ENCODE measurements around the gene CYS1.

The CYS1 gene

GRCh38 chr2:10038716-10039115, 41.5 kb downstream of the CYS1 start:
- Histone ChIP-seq H3K4me1 (ENCODE audit: insufficient read depth, low read length) (no peaks in the 10 kb centered on the region), H3K36me3 (ENCODE audit: insufficient read depth, low read length) (no peaks in the 10 kb centered on the region), H3K79me2 (ENCODE audit: insufficient read depth, low read length) (no peaks in the 10 kb centered on the region), H3K27ac (ENCODE audit: low read length) (no peak overlapping the region), H3K9me3 (ENCODE audit: insufficient read depth, low read length, severe bottlenecking) (no peaks in the 10 kb centered on the region), H3K27me3 (ENCODE audit: insufficient read depth, low read length, poor library complexity) (no peaks in the 10 kb centered on the region), H2AFZ (ENCODE audit: low read depth, low read length) (no peak overlapping the region), H4K20me1 (ENCODE audit: insufficient read depth, low read length) (no peaks in the 10 kb centered on the region), H3K4me2 (ENCODE audit: insufficient read depth, low read length) (no peak overlapping the region), H3K4me3 (ENCODE audit: low read depth in 1 of 2, low read length in 2 of 2) (no peak overlapping the region), H3K9ac (ENCODE audit: low read depth, low read length) (no peak overlapping the region)
- ATAC-seq (ENCODE audit: insufficient read depth, low read depth): no peak
- no peak for TF ChIP-seq EZH2 (IDR thresholded peaks at IDR 0.05; ENCODE audit: borderline replicate concordance, low read depth, low read length, severe bottlenecking)
- no peak for DNase-seq

GRCh38 chr2:10038123-10038522, 42.1 kb downstream of the CYS1 start:
- H3K36me3 ChIP-seq (ENCODE audit: insufficient read depth, low read length): no peaks in the 10 kb centered on the region
- TF ChIP-seq CTCF (IDR thresholded peaks at IDR 0.05; ENCODE audit: borderline replicate concordance, extremely low read depth, low read length, poor library complexity, severe bottlenecking) (no peak), EZH2 (IDR thresholded peaks at IDR 0.05; ENCODE audit: borderline replicate concordance, low read depth, low read length, severe bottlenecking) (no peak)
- H3K9me3 ChIP-seq (ENCODE audit: insufficient read depth, low read length, severe bottlenecking): no peaks in the 10 kb centered on the region
- H2AFZ ChIP-seq (ENCODE audit: low read depth, low read length): no peak overlapping the region
- H3K27ac ChIP-seq (ENCODE audit: low read length): no peak overlapping the region
- no peak for DNase-seq
- no peak overlapping the region for H3K4me2 ChIP-seq (ENCODE audit: insufficient read depth, low read length)
- H3K4me1 ChIP-seq (ENCODE audit: insufficient read depth, low read length): no peaks in the 10 kb centered on the region
- no peak overlapping the region for H3K9ac ChIP-seq (ENCODE audit: low read depth, low read length)
- no peaks in the 10 kb centered on the region for H3K27me3 ChIP-seq (ENCODE audit: insufficient read depth, low read length, poor library complexity)
- H3K79me2 ChIP-seq (ENCODE audit: insufficient read depth, low read length): no peaks in the 10 kb centered on the region
- H3K4me3 ChIP-seq (ENCODE audit: low read depth in 1 of 2, low read length in 2 of 2): no peak overlapping the region
- no peaks in the 10 kb centered on the region for H4K20me1 ChIP-seq (ENCODE audit: insufficient read depth, low read length)
- ATAC-seq (ENCODE audit: insufficient read depth, low read depth): no peak

GRCh38 chr2:10036095-10036884, 43.9 kb downstream of the CYS1 start:
- no peak overlapping the region for H3K4me3 ChIP-seq (ENCODE audit: low read depth in 1 of 2, low read length in 2 of 2)
- no peaks in the 10 kb centered on the region for H3K9me3 ChIP-seq (ENCODE audit: insufficient read depth, low read length, severe bottlenecking)
- no peaks in the 10 kb centered on the region for H3K79me2 ChIP-seq (ENCODE audit: insufficient read depth, low read length)
- H3K4me2 ChIP-seq (ENCODE audit: insufficient read depth, low read length): no peak overlapping the region
- H3K27me3 ChIP-seq (ENCODE audit: insufficient read depth, low read length, poor library complexity): no peaks in the 10 kb centered on the region
- no peaks in the 10 kb centered on the region for H3K36me3 ChIP-seq (ENCODE audit: insufficient read depth, low read length)
- H2AFZ ChIP-seq (ENCODE audit: low read depth, low read length): no peak overlapping the region
- no peak overlapping the region for H3K9ac ChIP-seq (ENCODE audit: low read depth, low read length)
- no peaks in the 10 kb centered on the region for H4K20me1 ChIP-seq (ENCODE audit: insufficient read depth, low read length)
- TF ChIP-seq CTCF (IDR thresholded peaks at IDR 0.05; ENCODE audit: borderline replicate concordance, extremely low read depth, low read length, poor library complexity, severe bottlenecking) (peak; percentile 41), EZH2 (IDR thresholded peaks at IDR 0.05; ENCODE audit: borderline replicate concordance, low read depth, low read length, severe bottlenecking) (no peak)
- H3K4me1 ChIP-seq (ENCODE audit: insufficient read depth, low read length): no peaks in the 10 kb centered on the region
- H3K27ac ChIP-seq (ENCODE audit: low read length): no peak overlapping the region
- DNase-seq: peak; percentile 16
- peak; percentile 67 for ATAC-seq (ENCODE audit: insufficient read depth, low read depth)

- Histone ChIP-seq H3K4me3 (ENCODE audit: low read depth in 1 of 2, low read length in 2 of 2) (no peak overlapping the region), H3K27ac (ENCODE audit: low read length) (no peak overlapping the region), H3K36me3 (ENCODE audit: insufficient read depth, low read length) (no peaks in the 10 kb centered on the region), H4K20me1 (ENCODE audit: insufficient read depth, low read length) (no peaks in the 10 kb centered on the region), H3K27me3 (ENCODE audit: insufficient read depth, low read length, poor library complexity) (no peaks in the 10 kb centered on the region), H3K9me3 (ENCODE audit: insufficient read depth, low read length, severe bottlenecking) (no peaks in the 10 kb centered on the region), H2AFZ (ENCODE audit: low read depth, low read length) (no peak overlapping the region), H3K4me1 (ENCODE audit: insufficient read depth, low read length) (no peaks in the 10 kb centered on the region), H3K4me2 (ENCODE audit: insufficient read depth, low read length) (no peak overlapping the region), H3K79me2 (ENCODE audit: insufficient read depth, low read length) (no peaks in the 10 kb centered on the region), H3K9ac (ENCODE audit: low read depth, low read length) (no peak overlapping the region)
- ATAC-seq (ENCODE audit: insufficient read depth, low read depth) (no peak), DNase-seq (no peak)
- TF ChIP-seq EZH2 (IDR thresholded peaks at IDR 0.05; ENCODE audit: borderline replicate concordance, low read depth, low read length, severe bottlenecking) (no peak), CTCF (IDR thresholded peaks at IDR 0.05; ENCODE audit: borderline replicate concordance, extremely low read depth, low read length, poor library complexity, severe bottlenecking) (no peak)
Measured at GRCh38 chr2:10035633-10036032, 44.6 kb downstream of the CYS1 start.

Measured in DND-41 (cell line).